Activated effector memory CD4-positive, alpha-beta T cell treated with anti-CD3 and anti-CD28 coated beads, Interleukin-2, amount 50 U/mL, for 16 hours (primary cell): ENCODE data around the gene RUNDC3A.

ENCODE experiments used
- DNase-seq: peaks from one replicate; pipeline ENCODE4 v3.0.0-alpha.2; 2020

RUNDC3A gene

GRCh38 chr17:44308320-44308818 is at the start of gene RUNDC3A:
Gene RUNDC3A (plus strand): TSS chr17:44308601. CDS start chr17:44308833, 232 bp downstream.
- peak; percentile 94 for DNase-seq

GRCh38 chr17:44258811-44259351 is 49.5 kb upstream of the RUNDC3A start:
- DNase-seq: no peak

GRCh38 chr17:44260296-44260695 is 48.1 kb upstream of the RUNDC3A start:
- no peak for DNase-seq

- DNase-seq: no peak
Observed at GRCh38 chr17:44262654-44263225, 45.7 kb upstream of the RUNDC3A start.

- DNase-seq: no peak
Observed at GRCh38 chr17:44263345-44263902, 45.0 kb upstream of the RUNDC3A start.

GRCh38 chr17:44266402-44267164 is 41.8 kb upstream of the RUNDC3A start:
- no peak for DNase-seq

- no peak for DNase-seq
Observed at GRCh38 chr17:44267165-44267455, 41.3 kb upstream of the RUNDC3A start.

- DNase-seq: no peak
Observed at GRCh38 chr17:44267818-44268490, 40.4 kb upstream of the RUNDC3A start, which contains the start of gene SLC4A1. Gene SLC4A1 (minus strand): TSS chr17:44268135. CDS start chr17:44262866, 5,269 bp downstream.

GRCh38 chr17:44268709-44269534 is 39.5 kb upstream of the RUNDC3A start:
- no peak for DNase-seq

GRCh38 chr17:44269535-44270240 is 38.7 kb upstream of the RUNDC3A start:
- DNase-seq: no peak

- DNase-seq: no peak
Observed at GRCh38 chr17:44272321-44272951, 36.0 kb upstream of the RUNDC3A start.

GRCh38 chr17:44272954-44273353 is 35.4 kb upstream of the RUNDC3A start:
- DNase-seq: no peak

- DNase-seq: no peak
Observed at GRCh38 chr17:44273607-44274006, 34.8 kb upstream of the RUNDC3A start.

- DNase-seq: no peak
Observed at GRCh38 chr17:44277976-44278375, 30.4 kb upstream of the RUNDC3A start.

- no peak for DNase-seq
Observed at GRCh38 chr17:44279346-44279665, 29.1 kb upstream of the RUNDC3A start.

GRCh38 chr17:44279666-44280391 is 28.6 kb upstream of the RUNDC3A start:
- DNase-seq: no peak

GRCh38 chr17:44280392-44280937 is 27.9 kb upstream of the RUNDC3A start:
- no peak for DNase-seq

- DNase-seq: no peak
Observed at GRCh38 chr17:44281570-44281969, 26.8 kb upstream of the RUNDC3A start.

- no peak for DNase-seq
Observed at GRCh38 chr17:44282264-44282663, 26.1 kb upstream of the RUNDC3A start.

- DNase-seq: no peak
Observed at GRCh38 chr17:44283344-44284023, 24.9 kb upstream of the RUNDC3A start.
